ENCODE data around the gene AIG1. TPM values are rescaled to one million over a fixed set of nuclear protein-coding genes. Genes with fewer than 3 reads are reported as not detected.

AIG1 gene
- total RNA-seq, 1 donor from 2014 or later: 7.2 TPM

GRCh38 chr6:143107440-143107839 is 46.8 kb downstream of the AIG1 start:
- TF ChIP-seq, protein P1, sequence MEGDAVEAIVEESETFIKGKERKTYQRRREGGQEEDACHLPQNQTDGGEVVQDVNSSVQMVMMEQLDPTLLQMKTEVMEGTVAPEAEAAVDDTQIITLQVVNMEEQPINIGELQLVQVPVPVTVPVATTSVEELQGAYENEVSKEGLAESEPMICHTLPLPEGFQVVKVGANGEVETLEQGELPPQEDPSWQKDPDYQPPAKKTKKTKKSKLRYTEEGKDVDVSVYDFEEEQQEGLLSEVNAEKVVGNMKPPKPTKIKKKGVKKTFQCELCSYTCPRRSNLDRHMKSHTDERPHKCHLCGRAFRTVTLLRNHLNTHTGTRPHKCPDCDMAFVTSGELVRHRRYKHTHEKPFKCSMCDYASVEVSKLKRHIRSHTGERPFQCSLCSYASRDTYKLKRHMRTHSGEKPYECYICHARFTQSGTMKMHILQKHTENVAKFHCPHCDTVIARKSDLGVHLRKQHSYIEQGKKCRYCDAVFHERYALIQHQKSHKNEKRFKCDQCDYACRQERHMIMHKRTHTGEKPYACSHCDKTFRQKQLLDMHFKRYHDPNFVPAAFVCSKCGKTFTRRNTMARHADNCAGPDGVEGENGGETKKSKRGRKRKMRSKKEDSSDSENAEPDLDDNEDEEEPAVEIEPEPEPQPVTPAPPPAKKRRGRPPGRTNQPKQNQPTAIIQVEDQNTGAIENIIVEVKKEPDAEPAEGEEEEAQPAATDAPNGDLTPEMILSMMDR (IDR thresholded peaks at IDR 0.05): no peak
- CTCF ChIA-PET: no interaction called here
- ATAC-seq (ENCODE audit: low read depth) (no peak), DNase-seq (no peak)
- Mint-ChIP-seq H3K4me1 (peaks cover 5% of the 10 kb centered on the region), H3K4me3 (no peak overlapping the region), H3K27me3 (no peaks in the 10 kb centered on the region), H3K9me3 (no peaks in the 10 kb centered on the region), H3K27ac (no peak overlapping the region), H3K36me3 (ENCODE audit: low read depth) (no peaks in the 10 kb centered on the region)
- intact Hi-C loops (cut with micrococcal nuclease): no loop called here
- POLR2A ChIA-PET: no interaction called here

DNA sequence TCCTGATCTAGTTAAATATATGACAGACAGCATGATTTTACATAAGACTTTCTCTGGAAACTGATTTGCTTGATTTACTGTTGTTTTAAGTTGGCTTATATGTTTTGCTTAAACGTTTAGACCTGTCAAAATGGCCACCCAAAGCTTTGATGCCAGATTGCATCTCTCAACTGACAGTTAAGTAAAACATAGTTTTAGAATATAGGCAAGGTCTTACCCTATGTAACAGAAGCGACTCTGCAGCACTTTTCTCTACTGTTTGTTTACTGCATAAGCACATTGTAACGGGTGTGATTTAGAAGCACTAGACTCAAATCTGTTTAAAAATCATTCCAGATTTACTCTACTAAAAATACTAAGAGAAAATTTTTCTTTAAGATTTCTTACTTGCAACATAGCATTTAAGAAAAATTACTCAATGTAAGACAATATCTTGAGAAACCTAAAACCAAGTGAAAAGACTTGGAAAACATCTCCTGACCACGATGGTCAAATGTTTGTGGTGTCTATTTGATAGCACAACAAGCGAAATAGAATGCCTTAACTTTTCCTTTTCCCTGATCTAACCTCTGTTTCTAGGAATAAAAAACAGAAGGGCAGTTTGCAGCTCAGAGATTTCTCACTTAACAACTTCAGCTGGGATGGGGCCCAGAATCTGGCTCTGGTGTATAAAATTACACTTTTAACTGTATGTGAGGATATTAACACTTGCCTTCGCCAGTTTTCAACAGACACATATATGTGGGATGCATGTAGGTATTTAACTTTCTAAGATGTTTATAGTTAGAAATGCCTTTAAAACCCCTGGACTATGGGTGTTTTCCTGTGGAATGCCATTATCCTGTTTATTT is 47.4 kb downstream of the AIG1 start:
- ATAC-seq (ENCODE audit: low read depth): no peak
- no peak for DNase-seq
- TF ChIP-seq, protein P1 (IDR thresholded peaks at IDR 0.05): no peak
- Mint-ChIP-seq H3K4me1 (peaks cover 5% of the 10 kb centered on the region), H3K36me3 (ENCODE audit: low read depth) (no peaks in the 10 kb centered on the region), H3K9me3 (no peaks in the 10 kb centered on the region), H3K27ac (no peak overlapping the region), H3K27me3 (no peaks in the 10 kb centered on the region), H3K4me3 (no peak overlapping the region)
- ChIA-PET POLR2A (no interaction called here), CTCF (no interaction called here)
- intact Hi-C loops (cut with micrococcal nuclease): no loop called here

DNA sequence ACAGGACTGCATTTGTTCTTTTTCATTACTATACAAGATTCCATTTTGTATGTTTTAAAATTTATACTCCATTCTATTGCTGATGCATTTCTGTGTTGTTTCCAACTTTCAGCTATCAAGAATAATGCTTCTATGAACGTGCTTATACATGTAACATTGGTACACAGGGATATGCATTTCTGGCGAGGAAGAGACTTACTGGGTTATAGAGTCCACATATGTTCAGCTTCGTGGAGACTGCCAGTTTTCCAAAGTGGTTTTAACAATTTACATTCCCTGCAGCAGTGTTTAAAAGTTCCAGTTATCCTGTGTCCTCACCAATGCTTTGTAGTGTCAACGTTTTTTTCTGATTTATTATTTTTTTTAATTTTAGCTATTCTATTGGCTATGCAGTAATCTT is 48.5 kb downstream of the AIG1 start:
- no peak overlapping the region for H3K27ac Mint-ChIP-seq
- intact Hi-C loops (cut with micrococcal nuclease): no loop called here
- no peak for ATAC-seq (ENCODE audit: low read depth)
- ChIA-PET CTCF (no interaction called here), POLR2A (interaction anchor here (0.9 kb wide), 1 partner anchor 416 kb away, joined by 3 read pairs; no protein-coding TSS in a partner anchor)
- H3K9me3 Mint-ChIP-seq: no peaks in the 10 kb centered on the region
- H3K27me3 Mint-ChIP-seq: no peaks in the 10 kb centered on the region
- no peak for DNase-seq
- no peak overlapping the region for H3K4me3 Mint-ChIP-seq
- H3K36me3 Mint-ChIP-seq (ENCODE audit: low read depth): no peaks in the 10 kb centered on the region
- peaks cover 5% of the 10 kb centered on the region for H3K4me1 Mint-ChIP-seq
- TF ChIP-seq, protein P1 (IDR thresholded peaks at IDR 0.05): no peak

DNA sequence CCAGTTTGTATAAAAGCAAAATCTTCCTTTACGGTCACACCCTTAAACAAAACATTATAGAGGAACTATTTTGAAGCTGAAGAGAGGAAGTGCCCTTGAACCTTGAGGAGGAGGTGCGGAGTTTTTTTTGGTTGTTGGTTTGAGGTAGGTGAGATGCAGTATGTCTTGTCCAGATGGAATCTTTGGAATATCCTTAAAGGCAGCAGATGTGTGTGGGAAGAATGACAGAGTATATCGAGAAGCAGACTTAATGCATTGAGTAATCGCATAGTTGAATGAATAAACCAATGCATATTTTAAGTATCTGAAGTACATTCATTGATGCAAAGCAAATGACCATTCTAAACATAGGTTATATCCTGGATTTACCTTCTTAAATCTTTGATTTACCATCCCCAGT is 49.9 kb downstream of the AIG1 start:
- POLR2A ChIA-PET: no interaction called here
- TF ChIP-seq, protein P1 (IDR thresholded peaks at IDR 0.05): no peak
- CTCF ChIA-PET: no interaction called here
- Mint-ChIP-seq H3K4me3 (no peak overlapping the region), H3K27me3 (no peaks in the 10 kb centered on the region), H3K4me1 (peaks cover 5% of the 10 kb centered on the region), H3K36me3 (ENCODE audit: low read depth) (no peaks in the 10 kb centered on the region), H3K27ac (no peak overlapping the region), H3K9me3 (no peaks in the 10 kb centered on the region)
- ATAC-seq (ENCODE audit: low read depth) (no peak), DNase-seq (no peak)
- intact Hi-C loops (cut with micrococcal nuclease): no loop called here

GRCh38 chr6:143110996-143111395 is 50.3 kb downstream of the AIG1 start:
- no peak overlapping the region for H3K27ac Mint-ChIP-seq
- DNase-seq (no peak), ATAC-seq (ENCODE audit: low read depth) (no peak)
- intact Hi-C loops (cut with micrococcal nuclease): no loop called here
- ChIA-PET CTCF (no interaction called here), POLR2A (no interaction called here)
- H3K27me3 Mint-ChIP-seq: no peaks in the 10 kb centered on the region
- H3K4me3 Mint-ChIP-seq: no peak overlapping the region
- H3K36me3 Mint-ChIP-seq (ENCODE audit: low read depth): no peaks in the 10 kb centered on the region
- TF ChIP-seq, protein P1 (IDR thresholded peaks at IDR 0.05): no peak
- H3K9me3 Mint-ChIP-seq: no peaks in the 10 kb centered on the region
- H3K4me1 Mint-ChIP-seq: peaks cover 5% of the 10 kb centered on the region

Measured in activated B cell treated with CpG ODN at 0.5 μM for 24 hours (primary cell).